HG02970 (cell line): Measurements from ENCODE around the gene GUK1.
A peak's percentile ranks its signal among the peaks of the same experiment; 100 is the strongest.

ENCODE experiments used
- ATAC-seq: cut with Tn5 transposase; IDR thresholded peaks from one replicate; pipeline ENCODE4 v1.9.1; 2021; ENCODE audit warnings: mild to moderate bottlenecking, moderate library complexity, moderate number of reproducible peaks; ENCODE audit not compliant: unreplicated experiment, low FRiP score

The GUK1 gene, protein sequence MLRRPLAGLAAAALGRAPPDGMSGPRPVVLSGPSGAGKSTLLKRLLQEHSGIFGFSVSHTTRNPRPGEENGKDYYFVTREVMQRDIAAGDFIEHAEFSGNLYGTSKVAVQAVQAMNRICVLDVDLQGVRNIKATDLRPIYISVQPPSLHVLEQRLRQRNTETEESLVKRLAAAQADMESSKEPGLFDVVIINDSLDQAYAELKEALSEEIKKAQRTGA

DNA sequence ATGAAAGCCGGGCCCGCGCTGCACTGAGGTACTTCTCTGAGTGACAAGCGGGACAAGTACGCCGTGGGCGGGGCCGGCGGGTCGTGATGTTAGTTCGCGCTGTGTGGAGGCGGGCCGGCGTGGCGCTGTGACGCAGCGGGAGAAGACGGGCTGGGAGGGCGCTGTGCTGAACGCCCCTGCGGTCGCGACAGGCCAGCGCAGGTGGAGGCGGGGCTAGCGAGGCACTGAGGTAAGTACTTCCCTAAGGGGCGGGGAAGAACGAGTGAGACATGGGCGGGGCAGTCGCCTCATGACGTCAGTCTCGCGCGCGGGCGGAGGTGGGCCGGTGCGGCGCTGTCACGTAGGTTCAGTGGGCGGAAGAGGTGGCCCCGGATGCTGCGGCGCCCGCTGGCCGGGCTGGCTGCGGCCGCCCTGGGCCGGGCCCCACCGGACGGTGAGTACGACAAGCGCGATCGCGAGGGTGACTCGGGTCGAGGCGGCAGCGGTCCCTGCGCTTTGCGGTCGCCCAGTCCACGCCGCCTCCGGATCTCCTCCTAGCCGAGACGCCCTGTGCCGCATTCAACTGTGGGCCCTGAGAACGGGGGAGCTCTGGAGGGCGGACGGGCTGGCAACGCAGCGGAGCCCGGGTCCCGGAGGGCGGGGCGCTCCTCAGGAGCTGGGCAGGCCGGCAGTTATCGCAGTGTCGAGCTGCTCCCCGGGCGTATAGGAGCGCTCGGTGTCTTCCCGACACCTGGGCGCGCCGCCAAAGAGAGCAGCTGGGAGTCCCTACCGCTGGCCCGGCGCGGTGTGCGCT lies at the start of gene GUK1:
Gene GUK1, plus strand, starts transcription at position 349 of the 793 bp plus-strand sequence. Its CDS starts 24 bp downstream, at position 373.
- peak; percentile 93 for ATAC-seq

DNA sequence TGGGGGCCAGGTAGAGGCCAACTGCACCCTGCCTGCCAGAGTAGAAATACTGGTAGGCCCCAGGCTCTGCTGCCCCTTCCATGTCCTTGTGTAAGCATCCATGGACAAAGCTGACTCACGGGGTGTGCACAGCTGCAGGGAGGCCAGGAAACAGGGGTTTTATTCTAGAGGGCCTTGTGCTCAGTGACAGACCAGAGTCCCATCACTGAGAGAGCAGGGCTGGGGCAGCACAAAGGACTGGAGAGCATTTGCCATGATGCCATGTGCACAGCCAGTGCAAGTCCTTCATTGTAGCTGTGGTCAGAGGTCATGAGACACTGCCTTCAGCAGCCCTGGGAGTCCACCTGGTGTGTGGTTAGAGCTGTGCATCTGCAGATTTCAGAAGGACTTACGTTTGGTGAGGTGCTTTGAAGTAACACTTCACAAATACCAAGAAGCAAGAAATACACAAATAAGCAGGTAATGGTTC lies 49.4 kb upstream of the GUK1 start:
- ATAC-seq, result no peak

DNA sequence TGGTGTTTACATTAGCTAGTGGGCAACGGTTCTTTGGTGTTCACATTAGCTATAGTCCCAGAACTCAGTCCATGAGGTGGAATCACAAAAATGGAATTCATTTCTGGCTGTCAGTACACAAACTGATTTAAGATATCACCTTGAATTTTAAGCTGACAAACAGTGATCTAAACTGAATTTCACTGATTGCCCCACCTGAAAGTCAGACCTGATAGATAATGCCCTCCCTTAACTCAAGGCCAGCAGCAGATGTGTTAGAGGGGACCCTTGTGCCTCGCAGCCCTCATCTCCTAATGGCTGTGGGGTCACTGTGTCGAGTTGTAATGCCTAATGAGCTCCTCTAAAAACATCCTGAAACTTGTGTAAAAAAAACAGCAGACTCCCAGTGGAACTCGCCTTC lies 49.0 kb upstream of the GUK1 start:
- no peak for ATAC-seq

DNA sequence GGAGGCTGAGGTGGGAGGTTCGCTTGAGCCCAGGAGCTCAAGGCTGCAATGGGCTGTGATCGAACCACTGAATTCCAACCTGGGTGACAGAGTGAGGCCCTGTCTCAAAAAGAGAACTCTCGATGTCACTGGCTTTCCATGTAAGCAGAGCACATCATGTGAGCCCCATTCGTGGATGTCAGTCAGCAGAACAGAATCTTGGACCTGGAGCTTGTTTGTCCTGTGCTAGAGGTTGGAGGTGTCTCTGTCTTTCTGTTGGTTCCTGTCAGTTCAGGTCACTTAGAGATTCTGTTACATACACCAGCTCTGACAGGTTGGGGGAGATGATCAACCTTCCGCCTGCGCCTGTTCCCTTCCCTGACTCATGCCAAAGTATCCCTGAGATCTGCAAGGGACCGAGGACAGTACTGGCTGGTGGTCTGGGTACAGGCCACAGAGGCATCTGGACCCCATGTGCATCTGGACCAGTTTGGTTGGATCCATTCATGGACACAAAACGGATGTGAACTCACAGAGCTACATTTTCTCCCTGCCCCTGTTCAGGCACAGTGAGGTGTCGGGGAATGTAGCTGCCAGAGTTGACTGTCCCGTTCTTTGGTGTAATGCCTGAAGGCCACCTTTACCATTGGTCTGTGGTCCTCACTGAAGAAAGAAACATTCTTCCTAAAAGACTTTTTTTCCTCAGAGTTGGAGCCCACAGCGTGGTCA lies 47.6 kb upstream of the GUK1 start:
- ATAC-seq, result no peak

DNA sequence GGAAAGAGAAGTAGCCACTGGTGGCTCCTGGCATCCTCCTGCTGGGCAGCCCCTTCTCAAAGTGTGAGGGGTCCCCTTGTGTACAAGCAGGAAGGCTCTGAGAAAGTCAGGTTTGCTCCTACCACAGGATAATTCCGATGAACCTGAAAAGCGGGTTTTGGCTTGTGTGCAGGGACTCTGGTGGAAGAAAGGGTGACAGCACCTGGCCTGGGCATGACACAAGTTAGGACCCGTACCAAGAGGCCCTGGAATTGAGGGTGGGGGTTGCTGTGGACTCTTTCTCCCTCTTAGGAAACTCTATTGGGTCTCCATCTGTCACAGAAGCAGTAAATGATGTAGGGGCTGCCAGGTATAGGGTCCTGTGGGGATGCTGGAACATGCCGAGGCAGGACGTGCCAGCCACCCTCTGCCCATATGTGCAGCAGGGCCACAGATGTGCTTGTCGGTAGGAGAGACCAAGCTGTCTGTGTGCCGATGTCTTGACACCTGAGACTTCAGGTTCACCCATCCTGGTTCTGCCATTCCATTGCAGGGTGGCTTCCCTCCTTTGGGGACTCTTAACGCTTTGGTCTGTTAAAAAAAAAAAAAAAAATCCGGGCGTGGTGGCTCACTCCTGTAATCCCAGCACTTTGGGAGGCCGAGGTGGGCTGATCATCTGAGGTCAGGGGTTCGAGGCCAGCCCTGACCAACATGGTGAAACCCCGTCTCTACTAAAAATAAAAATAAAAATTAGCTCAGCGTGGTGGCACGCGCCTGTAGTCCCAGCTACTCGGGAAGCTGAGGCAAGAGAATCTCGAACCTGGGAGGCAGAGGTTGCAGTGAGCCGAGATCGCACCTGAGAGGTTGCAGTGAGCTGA lies 46.8 kb upstream of the GUK1 start:
- no peak for ATAC-seq

DNA sequence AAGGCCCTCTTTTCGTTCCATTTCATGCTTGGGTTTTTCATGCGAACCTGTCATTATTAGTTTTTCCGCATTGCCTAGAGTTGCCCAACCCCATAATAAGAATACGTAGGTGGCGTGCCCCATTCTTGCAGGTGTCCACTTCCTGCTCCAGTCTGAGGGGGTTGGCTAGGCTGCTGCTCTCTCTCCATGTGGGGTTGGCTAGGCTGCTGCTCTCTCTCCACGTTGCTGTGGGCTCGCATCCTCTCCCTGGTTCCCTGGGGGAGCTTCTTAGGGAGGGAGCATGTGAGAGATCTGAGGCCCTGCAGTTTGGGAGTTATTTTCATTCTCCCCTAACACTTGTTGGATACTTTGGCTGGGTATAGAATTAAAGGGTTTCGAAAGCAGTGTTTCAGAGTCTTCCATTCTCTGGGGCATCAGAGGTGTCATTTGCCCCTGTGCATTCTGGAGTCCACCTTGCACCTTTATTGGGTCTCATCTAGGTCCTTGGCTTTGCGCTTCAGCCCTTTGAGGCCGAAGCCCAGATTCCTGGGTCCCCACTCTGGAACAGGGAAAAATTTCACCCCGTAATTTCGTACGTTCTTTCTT lies 45.6 kb upstream of the GUK1 start:
- ATAC-seq, result no peak

DNA sequence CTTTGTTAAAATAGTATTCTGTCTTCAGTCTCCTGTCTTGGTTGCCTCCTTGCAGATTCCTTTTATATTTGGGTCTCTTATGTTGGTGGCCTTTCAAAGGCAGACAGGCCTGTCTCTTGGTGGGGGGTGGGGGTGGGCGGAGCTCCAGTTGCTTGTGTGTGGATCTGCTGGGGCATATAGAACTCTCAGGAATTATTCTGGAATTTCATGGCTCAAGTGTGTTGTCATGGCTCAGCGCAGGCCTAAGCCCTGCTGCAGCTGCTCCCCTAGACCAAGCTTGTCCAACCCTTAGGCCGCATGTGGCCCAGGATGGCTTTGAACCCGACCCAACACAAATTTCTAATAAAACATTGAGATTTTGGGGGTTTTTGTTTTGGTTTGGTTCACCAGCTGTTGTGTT lies 44.9 kb upstream of the GUK1 start:
- no peak for ATAC-seq

DNA sequence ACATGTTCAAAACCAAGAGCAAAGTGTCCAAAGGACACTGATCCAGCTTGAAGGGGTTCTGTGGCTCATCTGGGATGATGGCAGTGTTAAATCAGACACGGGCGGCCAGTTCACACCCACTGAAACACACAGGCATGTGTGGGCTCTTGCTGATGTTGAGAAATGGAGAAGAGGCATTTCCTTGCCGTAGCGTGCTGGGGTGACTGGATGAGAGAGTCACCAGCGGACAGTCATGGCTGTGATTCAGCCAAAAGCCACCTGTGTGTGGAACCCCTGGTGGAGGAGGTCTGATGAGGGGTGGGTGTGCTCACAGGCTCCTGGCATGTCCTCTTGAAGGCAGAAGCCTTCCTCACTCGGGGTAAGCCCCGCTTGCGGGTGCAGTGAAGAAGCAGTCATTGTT lies 44.1 kb upstream of the GUK1 start:
- no peak for ATAC-seq

DNA sequence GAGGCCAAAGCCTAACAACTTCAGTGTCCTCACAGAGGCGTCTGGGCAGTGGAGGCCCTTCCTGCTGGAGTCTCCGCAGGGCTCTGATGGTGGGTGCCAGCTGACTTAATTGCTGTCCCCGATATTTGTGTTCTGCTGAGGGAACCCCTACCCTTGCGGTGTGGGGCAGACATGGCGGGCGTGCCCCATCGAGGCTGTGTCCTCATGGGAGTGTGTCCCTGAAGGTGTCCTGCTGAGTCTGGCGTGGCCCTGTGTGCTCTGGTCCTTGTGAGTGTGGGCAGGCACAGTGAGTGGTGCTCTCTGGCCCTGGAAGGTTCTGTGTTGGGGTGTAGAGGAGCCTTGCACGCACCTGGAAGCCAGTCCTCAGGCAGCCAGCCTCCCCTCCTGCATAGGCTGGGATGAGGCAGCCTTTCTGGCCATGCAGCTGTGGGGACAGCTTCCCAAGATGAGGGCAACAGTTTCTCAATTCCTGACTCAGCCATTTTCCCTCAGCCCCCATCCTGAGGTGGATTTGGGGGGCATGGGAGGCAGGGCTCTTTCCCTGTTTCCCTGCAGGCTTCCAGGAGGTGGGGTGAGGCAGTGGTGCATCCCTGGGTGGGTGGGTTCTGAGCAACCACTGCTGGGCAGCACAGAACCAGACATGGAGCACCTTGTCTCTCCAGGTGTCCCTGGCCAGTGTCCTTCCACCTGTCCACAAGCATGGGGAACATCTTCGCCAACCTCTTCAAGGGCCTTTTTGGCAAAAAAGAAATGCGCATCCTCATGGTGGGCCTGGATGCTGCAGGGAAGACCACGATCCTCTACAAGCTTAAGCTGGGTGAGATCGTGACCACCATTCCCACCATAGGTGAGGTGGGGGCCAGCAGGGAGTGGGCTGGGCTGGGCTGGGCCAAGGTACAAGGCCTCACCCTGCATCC lies 43.4 kb upstream of the GUK1 start:
- ATAC-seq, result no peak

DNA sequence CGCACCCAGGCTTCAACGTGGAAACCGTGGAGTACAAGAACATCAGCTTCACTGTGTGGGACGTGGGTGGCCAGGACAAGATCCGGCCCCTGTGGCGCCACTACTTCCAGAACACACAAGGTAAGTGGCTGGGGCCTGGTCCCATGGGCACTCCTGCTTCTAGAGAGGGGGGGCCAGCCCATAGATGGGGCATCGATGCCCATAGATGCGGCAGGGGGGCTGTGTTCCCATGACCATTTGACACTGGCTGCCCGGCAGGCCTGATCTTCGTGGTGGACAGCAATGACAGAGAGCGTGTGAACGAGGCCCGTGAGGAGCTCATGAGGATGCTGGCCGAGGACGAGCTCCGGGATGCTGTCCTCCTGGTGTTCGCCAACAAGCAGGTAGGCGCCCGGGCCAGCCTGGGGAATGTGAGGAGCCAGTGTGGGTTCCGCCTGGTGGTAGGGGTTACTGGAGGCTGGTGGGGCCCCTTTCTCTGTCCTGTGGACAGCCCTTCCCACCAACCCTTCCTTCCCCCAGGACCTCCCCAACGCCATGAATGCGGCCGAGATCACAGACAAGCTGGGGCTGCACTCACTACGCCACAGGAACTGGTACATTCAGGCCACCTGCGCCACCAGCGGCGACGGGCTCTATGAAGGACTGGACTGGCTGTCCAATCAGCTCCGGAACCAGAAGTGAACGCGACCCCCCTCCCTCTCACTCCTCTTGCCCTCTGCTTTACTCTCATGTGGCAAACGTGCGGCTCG lies 42.6 kb upstream of the GUK1 start:
- no peak for ATAC-seq

DNA sequence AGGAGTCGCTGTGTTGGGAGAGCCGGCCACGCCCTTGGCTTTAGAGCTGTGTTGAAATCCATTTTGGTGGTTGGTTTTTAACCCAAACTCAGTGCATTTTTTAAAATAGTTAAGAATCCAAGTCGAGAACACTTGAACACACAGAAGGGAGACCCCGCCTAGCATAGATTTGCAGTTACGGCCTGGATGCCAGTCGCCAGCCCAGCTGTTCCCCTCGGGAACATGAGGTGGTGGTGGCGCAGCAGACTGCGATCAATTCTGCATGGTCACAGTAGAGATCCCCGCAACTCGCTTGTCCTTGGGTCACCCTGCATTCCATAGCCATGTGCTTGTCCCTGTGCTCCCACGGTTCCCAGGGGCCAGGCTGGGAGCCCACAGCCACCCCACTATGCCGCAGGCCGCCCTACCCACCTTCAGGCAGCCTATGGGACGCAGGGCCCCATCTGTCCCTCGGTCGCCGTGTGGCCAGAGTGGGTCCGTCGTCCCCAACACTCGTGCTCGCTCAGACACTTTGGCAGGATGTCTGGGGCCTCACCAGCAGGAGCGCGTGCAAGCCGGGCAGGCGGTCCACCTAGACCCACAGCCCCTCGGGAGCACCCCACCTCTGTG lies 41.7 kb upstream of the GUK1 start:
- ATAC-seq, result no peak

DNA sequence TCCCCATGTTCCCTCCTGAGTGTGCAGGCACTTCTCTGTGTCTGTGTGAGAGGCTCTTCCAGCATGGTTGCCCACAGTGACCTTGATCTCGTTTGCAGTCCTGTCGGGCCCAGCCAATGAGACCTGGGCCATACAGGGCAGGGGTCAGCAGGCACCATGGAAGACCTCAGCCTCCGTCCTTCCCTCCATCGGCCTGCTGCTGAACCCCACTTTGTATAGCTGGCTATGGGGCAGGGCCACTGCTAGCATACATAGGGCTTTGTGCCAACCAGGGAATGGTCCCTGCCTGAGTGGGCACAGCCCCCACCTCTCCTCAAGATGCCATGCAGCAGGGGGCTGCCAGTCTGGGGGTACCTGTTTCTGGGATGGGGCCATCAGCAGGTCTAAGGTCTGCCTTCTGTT lies 40.7 kb upstream of the GUK1 start:
- no peak for ATAC-seq

DNA sequence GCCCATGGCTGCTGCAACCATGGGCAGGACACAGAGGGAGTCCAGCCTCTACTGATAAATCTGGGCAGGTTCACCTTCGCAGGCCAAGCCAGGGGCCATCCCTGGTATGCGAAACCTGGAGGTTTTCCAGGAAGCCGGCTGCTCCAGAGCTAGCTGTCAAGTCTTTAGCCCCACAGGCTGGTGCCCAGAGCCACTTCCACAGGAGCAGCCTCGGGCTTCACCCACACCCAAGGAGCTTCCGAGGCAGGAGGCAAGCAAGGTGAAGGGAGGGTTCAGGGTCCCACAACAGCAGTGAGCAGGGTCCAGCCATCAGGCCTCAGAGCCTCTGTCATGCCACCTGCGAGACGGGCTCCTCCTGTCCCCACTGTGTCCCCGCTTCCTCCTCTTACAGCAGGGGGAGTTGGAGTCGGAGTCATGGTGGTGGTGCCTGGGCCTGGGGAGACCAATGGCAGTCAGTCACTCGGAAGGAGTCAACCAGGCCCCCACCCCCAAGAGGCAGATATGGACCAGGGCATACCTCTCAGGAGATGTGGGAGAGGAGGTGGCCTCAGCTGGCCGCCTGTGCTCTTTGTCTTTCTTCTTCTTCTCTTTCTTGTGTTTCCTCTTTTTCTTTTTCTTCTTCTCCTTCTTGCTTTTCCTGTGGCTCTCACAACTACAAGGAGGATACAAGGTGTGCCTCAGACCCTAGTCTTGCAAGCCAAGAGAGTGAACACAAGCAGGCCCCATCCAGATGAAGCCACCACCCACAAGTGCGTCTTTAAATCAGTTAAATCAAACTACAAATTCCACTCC lies 39.1 kb upstream of the GUK1 start:
- no peak for ATAC-seq

DNA sequence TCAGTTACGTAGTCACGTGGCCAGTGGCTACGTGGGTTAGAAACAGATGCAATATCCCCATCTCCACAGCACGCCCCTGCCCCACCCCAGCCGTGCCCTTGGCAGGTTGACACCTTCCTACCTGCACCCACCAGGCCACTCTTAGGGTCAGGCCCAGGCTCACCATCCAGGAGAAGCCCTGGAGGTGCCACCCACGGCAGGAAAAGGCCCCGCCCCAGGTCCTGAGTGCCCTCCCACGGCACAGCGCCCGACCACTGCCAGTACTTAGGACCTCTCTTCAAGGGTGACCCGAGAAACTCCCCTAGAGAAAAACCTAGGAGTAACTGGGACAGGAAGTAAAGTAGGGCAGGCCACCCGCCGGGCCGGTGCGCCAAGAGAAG lies 38.5 kb upstream of the GUK1 start:
- no peak for ATAC-seq

DNA sequence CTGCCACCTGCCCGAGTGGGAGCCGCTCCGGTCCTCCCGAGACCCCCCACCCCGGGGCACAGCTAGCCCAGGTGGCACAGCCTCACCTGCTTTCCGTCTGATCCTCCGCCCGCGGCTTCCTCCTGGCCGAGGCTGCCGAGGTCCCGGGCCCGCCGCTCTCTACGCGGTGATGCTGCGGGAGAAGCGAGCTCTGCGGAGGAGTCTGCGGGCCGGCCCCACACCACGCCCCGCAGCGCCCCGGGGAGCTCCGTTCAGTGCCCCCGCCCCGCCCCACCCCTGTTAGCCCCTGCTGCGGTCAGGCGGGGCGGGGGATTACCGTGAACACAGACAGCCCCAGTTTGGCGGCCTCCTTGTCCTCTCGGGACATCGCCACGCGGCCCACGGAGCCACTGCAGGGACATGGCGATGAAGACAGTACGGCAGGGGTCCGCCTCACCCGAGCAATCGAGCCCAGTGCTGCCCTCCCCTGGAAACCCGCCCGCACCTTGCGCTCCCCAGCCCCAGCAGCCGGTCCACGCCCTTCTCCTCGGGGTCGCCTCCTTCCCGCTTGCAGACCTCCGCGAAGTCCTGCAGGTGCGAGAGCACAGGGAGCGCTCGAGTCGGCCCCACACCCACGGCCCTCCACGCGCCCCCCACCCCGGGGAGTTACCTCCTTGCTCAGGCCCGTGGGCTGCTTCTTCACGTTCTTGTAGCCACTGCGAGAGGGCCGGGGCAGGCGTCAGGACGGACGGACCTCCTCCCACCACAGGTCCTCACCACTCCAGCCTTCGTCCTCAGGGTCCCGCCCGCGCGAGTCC lies 37.9 kb upstream of the GUK1 start:
- ATAC-seq, result no peak

DNA sequence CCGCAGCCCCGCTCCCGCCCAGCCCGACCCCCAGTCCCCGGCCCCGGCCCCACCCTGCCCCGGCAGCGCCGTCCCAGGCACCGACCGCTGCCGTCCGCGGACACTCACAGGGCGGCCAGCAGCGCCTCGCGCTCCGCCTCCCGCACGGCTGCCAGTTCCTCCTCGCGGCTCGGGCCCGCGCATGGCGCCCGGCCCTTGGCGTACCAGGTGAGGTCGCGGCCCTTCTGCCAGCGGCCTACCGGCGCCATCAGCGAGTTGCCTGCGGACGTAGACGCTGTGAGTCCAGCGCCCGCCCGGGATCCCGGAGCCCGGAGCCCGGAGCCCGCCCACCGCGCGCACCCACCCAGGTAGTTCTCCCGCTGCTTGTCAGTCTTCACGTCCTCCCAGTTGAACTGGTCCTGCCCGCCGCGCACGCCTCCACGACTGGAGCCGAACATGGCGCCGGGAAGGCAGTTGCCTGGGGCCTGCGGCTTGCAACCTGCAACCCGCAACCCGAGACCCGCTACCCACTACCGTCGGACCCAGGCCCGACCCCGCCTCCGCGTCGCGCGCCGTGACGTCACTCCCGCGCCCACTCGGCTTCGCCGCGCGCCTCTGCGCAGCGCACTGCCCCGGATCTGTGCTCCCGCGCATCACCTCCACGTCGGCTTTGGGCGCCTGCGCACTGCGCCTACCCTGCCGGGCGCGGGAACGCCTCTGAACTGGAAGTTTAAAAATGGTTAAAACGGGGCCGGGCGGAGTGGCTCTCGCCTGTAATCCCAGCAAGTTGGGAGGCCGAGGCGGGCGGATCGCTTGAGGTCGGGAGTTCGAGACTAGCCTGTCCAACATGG lies 37.1 kb upstream of the GUK1 start, which contains the start of gene C1orf35:
Gene C1orf35, minus strand, starts transcription at position 535 of the 830 bp plus-strand sequence. Its CDS starts 98 bp downstream, at position 437.
- ATAC-seq, result peak; percentile 66
